ENCODE measurements around the gene HOMER2.

DNA sequence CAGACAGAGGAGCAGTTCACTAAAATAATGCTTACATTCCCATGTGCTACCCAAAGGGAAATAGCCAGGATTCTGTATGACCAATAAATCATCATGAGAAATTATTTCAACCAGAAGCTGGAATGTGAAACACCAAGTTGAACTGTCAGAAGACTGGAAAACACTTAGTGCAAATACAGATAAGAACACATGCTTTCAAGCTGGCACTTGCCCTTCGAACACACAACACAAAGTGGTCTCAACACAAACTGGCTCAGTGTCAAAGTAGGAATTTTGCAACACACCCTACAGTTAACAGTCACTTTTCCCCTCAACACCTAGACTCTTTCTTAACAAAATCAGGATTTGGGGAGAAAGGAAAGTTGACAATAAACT, 148.0 kb downstream of the HOMER2 start:
- TF ChIP-seq, protein P1, sequence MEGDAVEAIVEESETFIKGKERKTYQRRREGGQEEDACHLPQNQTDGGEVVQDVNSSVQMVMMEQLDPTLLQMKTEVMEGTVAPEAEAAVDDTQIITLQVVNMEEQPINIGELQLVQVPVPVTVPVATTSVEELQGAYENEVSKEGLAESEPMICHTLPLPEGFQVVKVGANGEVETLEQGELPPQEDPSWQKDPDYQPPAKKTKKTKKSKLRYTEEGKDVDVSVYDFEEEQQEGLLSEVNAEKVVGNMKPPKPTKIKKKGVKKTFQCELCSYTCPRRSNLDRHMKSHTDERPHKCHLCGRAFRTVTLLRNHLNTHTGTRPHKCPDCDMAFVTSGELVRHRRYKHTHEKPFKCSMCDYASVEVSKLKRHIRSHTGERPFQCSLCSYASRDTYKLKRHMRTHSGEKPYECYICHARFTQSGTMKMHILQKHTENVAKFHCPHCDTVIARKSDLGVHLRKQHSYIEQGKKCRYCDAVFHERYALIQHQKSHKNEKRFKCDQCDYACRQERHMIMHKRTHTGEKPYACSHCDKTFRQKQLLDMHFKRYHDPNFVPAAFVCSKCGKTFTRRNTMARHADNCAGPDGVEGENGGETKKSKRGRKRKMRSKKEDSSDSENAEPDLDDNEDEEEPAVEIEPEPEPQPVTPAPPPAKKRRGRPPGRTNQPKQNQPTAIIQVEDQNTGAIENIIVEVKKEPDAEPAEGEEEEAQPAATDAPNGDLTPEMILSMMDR (IDR thresholded peaks at IDR 0.05; ENCODE audit: low read depth, low read length, poor library complexity, severe bottlenecking) = no peak
- no peak for TF ChIP-seq EZH2phosphoT487 (IDR thresholded peaks at IDR 0.05; ENCODE audit: borderline replicate concordance, low read length)
